ENCODE data around the gene SARS2.

DNA sequence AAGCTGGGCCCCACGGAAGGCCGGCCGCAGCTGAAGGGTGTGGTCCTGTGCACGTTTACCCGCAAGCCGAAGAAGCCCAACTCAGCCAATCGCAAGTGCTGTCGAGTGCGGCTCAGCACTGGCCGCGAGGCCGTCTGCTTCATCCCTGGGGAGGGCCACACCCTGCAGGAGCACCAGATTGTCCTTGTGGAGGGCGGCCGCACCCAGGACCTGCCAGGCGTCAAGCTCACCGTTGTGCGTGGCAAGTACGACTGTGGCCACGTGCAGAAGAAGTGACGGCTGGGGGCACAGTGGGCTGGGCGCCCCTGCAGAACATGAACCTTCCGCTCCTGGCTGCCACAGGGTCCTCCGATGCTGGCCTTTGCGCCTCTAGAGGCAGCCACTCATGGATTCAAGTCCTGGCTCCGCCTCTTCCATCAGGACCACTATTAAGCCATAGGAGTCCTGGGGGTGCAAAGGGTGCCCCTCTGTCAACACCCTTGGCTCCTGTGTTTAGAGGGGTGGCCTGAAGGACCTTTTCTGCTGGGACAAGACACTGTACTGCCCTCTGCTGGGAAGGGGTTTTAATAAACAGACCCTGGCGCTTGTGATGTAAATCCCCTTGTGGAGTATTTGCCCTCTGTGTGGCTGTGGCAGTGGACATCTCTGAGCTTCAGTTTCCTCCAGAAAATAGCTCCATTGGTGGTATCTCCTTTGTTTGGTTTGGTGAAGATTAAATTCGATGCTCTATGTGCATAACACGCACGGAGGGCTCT lies 2.0 kb upstream of the SARS2 start:
- TF ChIP-seq TAF1 (IDR thresholded peaks at IDR 0.05; ENCODE audit: low read depth) (no peak), YY1 (IDR thresholded peaks at IDR 0.05; ENCODE audit: low read depth) (no peak), NFIC (IDR thresholded peaks at IDR 0.05) (no peak)
- TF ChIP-seq, protein P1, sequence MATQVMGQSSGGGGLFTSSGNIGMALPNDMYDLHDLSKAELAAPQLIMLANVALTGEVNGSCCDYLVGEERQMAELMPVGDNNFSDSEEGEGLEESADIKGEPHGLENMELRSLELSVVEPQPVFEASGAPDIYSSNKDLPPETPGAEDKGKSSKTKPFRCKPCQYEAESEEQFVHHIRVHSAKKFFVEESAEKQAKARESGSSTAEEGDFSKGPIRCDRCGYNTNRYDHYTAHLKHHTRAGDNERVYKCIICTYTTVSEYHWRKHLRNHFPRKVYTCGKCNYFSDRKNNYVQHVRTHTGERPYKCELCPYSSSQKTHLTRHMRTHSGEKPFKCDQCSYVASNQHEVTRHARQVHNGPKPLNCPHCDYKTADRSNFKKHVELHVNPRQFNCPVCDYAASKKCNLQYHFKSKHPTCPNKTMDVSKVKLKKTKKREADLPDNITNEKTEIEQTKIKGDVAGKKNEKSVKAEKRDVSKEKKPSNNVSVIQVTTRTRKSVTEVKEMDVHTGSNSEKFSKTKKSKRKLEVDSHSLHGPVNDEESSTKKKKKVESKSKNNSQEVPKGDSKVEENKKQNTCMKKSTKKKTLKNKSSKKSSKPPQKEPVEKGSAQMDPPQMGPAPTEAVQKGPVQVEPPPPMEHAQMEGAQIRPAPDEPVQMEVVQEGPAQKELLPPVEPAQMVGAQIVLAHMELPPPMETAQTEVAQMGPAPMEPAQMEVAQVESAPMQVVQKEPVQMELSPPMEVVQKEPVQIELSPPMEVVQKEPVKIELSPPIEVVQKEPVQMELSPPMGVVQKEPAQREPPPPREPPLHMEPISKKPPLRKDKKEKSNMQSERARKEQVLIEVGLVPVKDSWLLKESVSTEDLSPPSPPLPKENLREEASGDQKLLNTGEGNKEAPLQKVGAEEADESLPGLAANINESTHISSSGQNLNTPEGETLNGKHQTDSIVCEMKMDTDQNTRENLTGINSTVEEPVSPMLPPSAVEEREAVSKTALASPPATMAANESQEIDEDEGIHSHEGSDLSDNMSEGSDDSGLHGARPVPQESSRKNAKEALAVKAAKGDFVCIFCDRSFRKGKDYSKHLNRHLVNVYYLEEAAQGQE (IDR thresholded peaks at IDR 0.05; ENCODE audit: low read depth) = no peak
